Stimulated activated CD8-positive, alpha-beta memory T cell treated with anti-CD3 and anti-CD28 coated beads, Interleukin-12 subunit alpha, Interleukin-12 subunit beta, amount 100 ng/mL, for 4 hours (primary cell): Measurements from ENCODE around the gene CCL21.

Experiments used
- DNase-seq: peaks from one replicate; pipeline ENCODE4 v3.0.0-alpha.2; 2020; ENCODE audit warnings: low read depth

Gene CCL21

GRCh38 chr9:34709196-34709978 is 549 bp downstream of the CCL21 start:
- DNase-seq = no peak

DNA sequence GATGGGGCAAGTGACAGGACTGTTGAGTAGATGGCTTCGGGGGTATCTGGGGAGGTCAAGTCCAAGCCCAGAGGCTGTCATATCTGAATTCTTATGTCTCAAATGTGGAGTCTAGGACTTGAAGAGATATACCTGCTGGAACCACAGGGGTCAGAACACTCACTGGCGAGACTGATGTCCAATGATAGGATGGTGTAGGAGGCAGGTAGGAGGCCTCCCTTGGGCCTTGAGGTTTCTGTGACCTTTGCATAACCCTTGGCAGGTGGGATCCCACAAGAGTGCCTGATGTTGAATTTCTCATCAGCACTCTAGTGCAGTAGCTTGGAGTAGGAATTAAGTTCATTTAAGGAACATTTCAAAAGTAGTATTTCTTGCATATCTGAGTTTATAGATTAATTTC is 2.8 kb downstream of the CCL21 start:
- DNase-seq = no peak

- peak; percentile 59 for DNase-seq
Measured at GRCh38 chr9:34701769-34702736, 7.9 kb downstream of the CCL21 start.

DNA sequence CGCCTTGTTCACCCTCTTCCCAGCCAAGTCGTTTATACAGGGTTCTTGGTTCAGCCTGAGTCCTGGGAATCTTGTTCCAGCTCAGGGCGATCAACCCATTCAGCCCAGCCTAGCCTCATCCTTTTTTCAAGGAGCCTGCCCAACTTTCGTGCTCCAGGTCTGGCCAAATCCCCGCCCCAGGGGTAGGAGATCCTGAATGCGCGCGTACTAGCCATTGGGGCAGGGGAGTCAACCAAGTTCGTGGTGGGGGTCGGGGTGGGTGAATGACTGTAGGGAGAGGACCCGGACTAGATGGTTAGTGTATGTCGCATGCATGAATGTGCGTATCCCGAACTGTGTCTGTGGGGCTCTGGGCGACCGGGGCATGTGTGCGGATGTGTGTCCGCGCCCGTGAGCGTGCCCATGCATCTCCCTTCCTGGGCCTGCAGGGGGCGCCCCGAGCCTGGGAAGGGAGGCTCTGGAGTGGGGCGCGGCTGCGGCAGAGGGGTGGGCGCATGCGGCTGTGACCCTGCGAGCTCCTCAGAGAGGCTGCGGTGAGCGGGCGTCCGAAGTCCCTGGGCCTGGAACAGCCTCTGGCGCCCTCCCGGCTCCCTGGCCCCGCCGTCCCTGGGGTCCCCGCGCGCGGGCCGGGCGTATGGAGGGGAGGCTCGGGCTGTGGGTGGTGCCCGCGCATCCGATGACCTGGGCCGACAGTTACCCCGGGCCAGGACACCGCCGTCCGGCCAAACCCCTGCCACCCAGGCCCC is 8.7 kb downstream of the CCL21 start:
- peak; percentile 59 for DNase-seq

DNA sequence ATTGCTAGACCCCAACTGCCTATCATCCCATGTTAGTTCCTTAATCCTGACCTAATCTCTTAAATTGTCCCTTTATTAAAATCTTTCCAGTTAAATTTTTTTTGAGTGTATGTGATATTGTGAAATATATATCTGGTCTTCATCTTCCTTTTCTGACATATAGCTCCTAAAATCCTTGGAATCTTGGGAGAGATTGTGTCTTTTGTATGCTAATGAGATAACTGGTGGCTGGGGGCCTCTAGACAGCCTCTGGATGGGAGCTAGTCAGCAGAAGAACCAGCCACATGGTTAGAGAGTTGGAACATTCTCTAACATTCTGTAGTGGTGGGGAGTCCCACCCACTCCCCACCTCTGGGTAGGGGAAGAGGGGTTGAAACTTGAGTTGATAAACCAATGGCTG is 15.1 kb downstream of the CCL21 start:
- no peak for DNase-seq

- no peak for DNase-seq
Measured at GRCh38 chr9:34693560-34693959, 16.4 kb downstream of the CCL21 start.

GRCh38 chr9:34691936-34692315 is 18.0 kb downstream of the CCL21 start:
- DNase-seq = no peak

- DNase-seq = no peak
Measured at GRCh38 chr9:34690983-34691935, 18.7 kb downstream of the CCL21 start, which contains the start of gene CCL19. Gene CCL19, minus strand, starts transcription at chr9:34691276. Its CDS starts 137 bp downstream, at chr9:34691139.

DNA sequence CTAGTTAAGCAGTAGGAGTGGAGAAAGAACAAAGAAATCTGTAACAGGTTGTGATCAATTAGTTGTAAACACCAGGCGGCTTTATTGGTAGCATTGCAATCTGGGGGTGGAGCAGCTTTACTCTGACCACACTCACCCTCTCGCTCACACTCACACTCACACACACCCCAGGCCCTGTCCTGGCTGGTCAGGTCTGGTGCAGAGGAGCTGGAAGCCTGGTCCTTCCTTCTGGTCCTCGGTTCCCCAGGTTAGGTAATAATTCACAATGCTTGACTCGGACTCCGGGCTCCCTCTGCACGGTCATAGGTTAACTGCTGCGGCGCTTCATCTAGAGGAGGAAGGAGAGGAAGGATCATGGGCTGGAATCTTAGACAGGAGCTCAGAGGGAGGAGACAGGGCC is 20.4 kb downstream of the CCL21 start:
- no peak for DNase-seq

DNA sequence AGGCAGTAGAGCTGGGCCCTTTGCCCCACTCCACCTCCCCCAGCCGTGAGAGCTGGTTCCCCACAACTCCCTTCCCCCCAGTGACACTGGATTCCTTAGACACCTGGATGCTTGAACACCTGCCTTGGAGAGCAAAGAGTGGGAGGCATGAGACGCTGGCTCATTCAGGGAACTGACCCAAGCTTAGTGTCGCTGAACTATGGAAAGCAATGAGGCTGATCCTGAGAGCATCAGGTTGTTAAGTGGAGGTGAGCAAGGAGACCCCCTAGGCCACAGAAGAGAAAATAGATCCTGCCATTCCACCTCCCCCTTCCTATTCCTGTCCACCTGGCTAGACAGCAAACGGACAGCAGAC is 20.8 kb downstream of the CCL21 start:
- no peak for DNase-seq

DNA sequence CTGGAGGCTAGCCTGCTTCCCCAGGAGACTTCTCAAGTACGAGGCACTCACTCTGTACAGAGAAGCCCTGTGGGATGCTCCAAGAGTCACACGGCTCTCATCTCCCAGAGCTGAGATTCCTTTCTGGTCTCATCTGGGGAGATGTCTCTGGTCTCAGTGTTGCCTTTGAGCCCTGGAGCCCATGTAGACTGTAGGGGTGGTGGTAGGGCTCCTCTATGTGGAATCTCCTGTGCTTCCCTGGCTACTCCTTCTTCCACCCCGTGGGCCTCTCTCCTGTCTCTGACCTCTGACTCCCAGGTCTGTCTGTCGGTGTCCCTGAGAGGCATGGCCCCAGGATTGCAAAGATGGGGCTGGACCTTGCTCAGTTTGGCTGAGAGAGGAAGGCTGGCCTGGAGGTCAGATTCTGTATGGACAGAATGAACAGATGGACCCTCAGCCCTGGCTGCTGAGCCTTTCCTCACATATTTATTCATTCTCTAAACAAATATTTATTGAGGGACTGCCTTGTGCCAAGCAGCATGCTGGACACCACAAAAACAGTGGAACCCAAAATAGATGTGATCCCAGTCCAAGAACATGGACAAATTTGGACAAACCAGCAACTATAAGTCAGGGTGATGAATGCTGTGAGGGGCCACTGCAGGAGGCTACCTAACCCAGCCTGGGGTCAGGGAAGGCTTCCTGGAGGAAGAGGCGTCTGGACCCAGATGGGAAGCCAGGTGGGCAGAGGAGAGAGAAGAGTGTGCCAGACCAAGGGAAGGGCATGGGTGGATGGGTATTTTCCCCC is 21.4 kb downstream of the CCL21 start:
- DNase-seq = no peak

- no peak for DNase-seq
Measured at GRCh38 chr9:34687276-34688030, 22.5 kb downstream of the CCL21 start.

GRCh38 chr9:34686732-34687131 is 23.2 kb downstream of the CCL21 start:
- DNase-seq = no peak

DNA sequence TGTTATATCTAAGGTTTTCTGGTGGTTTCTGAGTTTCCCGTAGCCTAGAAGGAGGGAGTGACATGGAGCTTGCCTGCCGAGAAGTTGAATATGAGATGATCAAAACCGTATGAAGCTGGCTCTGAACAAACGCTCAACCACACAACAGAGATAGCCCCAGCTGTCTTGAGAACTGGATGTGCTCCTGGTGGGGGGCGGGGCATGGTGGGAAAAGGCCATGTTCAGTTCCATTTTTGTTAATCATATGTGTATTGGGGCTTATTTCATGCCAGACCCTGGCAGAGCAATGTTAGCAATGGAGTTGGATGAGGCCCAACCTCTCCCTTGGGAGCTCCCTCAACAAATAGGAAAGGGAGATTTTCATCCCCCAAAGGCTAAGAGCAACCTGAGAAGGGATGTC is 23.7 kb downstream of the CCL21 start:
- DNase-seq = no peak

DNA sequence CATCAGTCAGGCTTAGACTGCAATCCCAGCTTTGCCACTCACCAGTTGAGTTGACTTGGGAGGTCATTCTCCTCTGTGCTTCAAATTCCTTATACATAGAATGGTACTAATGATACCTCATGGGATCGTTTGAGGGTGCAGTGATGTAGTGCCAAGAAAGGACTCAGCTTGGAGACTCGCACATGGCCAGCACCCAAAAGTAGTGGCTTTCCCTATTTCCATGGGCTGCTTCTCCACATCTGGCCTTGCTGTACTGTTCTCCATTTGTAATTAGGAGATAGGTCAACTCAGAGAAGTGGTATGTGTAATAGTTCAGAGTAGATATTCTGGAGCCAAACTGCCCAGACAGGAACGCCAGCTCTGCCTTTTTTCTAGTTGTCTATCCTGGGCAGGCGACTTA is 24.3 kb downstream of the CCL21 start:
- DNase-seq = no peak

- no peak for DNase-seq
Measured at GRCh38 chr9:34684816-34685215, 25.1 kb downstream of the CCL21 start.

DNA sequence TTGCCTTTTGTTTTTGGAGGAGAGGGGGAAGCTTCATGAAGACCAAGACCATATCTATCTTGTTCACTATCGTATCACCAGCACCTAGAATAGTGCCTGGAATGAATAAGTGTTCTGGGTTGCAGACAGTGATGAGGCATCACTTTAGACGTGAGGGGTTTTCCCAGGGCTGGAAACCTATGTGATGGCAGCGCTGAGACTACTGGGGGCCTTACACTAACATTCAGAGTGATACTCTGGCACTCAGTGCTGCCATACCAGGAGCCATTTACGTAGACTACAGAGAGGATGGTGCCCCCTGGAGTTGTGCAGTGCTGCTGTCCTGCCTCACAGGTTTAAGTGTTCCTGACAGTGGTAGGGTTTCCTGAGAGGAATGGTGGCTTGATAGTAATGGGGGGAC is 25.8 kb downstream of the CCL21 start:
- no peak for DNase-seq

- DNase-seq = no peak
Measured at GRCh38 chr9:34675869-34676268, 34.1 kb downstream of the CCL21 start.

GRCh38 chr9:34675048-34675714 is 34.8 kb downstream of the CCL21 start:
- DNase-seq = no peak
